K562 (cell line): ENCODE measurements around the gene KLHL30. TPM values are rescaled to one million over a fixed set of nuclear protein-coding genes. Genes with fewer than 3 reads are reported as not detected.
A peak's percentile ranks its signal among the peaks of the same experiment; 100 is the strongest.

Experiments
- ATAC-seq: fragments of 200-7000 bp; cut with Tn5 transposase; 3 replicates; pipeline ENCODE4 v1.9.1; 2020; ENCODE audit warnings: moderate library complexity
- BruUV-seq: library from RNA; stranded (reverse); fragments of 400-500 nt; replicated peaks from 2 replicates; lab custom pipeline; 2021; lab: Mats Ljungman, UMichigan
- CTCF ChIA-PET: fragments of 300-600 bp; formaldehyde crosslinking; extraction: SDS; loops from one replicate; lab custom pipeline; 2021; ENCODE audit warnings: low intra/inter-chr PET ratio; lab: Yijun Ruan, JAX
- POLR2A ChIA-PET: fragments of 300-600, 350-650 bp; sonication (Branson Sonifier 250); formaldehyde crosslinking; extraction: SDS; loops from one replicate; lab custom pipeline; 2021; ENCODE audit warnings: antibody characterized with exemption, inconsistent platforms; lab: Yijun Ruan, JAX
- DNase-seq, 4 experiments: peaks; one replicate each; pipeline versions ENCODE4 v3.0.0 to v3.0.0-alpha.2; 2011 to 2018; ENCODE audit warnings: low spot score in 3 of 4, mixed read lengths in 3 of 4; ENCODE audit errors: extremely low read depth in 1 of 4
- FAIRE-seq: peaks from 2 replicates; lab custom pipeline; 2011; peaks lifted over from hg19 to GRCh38; lab: Jason Lieb, UNC
- H2AFZ ChIP-seq: 2 replicates; pipeline ENCODE4 v1.6.0; 2011; ENCODE audit warnings: low read depth, low read length, control low read depth, inconsistent platforms
- H3K27ac ChIP-seq: fragments of 200-600 bp; 3 replicates; pipeline ENCODE4 v1.8.0; 2011; ENCODE audit warnings: low read depth, mild to moderate bottlenecking, control low read depth, inconsistent platforms, low read length, moderate library complexity, mixed read lengths; ENCODE audit errors: extremely low read depth
- H3K27me3 ChIP-seq, 2 experiments: fragments of 300-600 bp in 1 of 2; 2 replicates in 1 of 2; 3 replicates in 1 of 2; pipeline versions ENCODE4 v1.6.0 to v1.8.0; 2011; ENCODE audit warnings: inconsistent platforms in 2 of 2, low read length in 2 of 2, mild to moderate bottlenecking in 1 of 2, mixed read lengths in 1 of 2, moderate library complexity in 1 of 2; ENCODE audit not compliant: control insufficient read depth in 2 of 2, insufficient read depth in 2 of 2
- H3K36me3 ChIP-seq: fragments of 300-600 bp; 3 replicates; pipeline ENCODE4 v1.8.0; 2011; ENCODE audit warnings: mild to moderate bottlenecking, low read length, inconsistent platforms; ENCODE audit not compliant: control insufficient read depth, insufficient read depth
- H3K4me1 ChIP-seq, 2 experiments: fragments of 200-600 bp in 1 of 2; replicated peaks in 1 of 2; 2 replicates in 1 of 2; 3 replicates in 1 of 2; pipeline versions ENCODE4 v1.5.1 to v1.8.0; 2011; ENCODE audit warnings: inconsistent platforms in 2 of 2, low read length in 2 of 2, mild to moderate bottlenecking in 1 of 2, mixed read lengths in 1 of 2, moderate library complexity in 1 of 2; ENCODE audit not compliant: control insufficient read depth in 2 of 2, insufficient read depth in 2 of 2
- H3K4me2 ChIP-seq: 2 replicates; pipeline ENCODE4 v1.6.1; 2011; ENCODE audit warnings: low read length, control low read depth, inconsistent platforms, mixed read lengths; ENCODE audit not compliant: insufficient read depth
- H3K4me3 ChIP-seq: fragments of 200-600 bp; sonication (generic), shearing (Covaris generic); 2 replicates; pipeline ENCODE4 v1.5.1; 2016; ENCODE audit warnings: control low read depth, inconsistent platforms
- H3K79me2 ChIP-seq: fragments of 200-600 bp; 3 replicates; pipeline ENCODE4 v1.8.0; 2011; ENCODE audit warnings: low read length, inconsistent platforms; ENCODE audit not compliant: control insufficient read depth, insufficient read depth
- H3K9ac ChIP-seq, 2 experiments: 2 replicates each; pipeline versions ENCODE4 v1.6.0 to v1.6.1; 2011; ENCODE audit warnings: low read depth in 2 of 2, low read length in 2 of 2, control low read depth in 1 of 2, inconsistent platforms in 1 of 2, mild to moderate bottlenecking in 1 of 2, mixed read lengths in 1 of 2; ENCODE audit not compliant: insufficient read depth in 1 of 2
- H3K9me1 ChIP-seq: one replicate; pipeline ENCODE4 v1.6.0; 2011; ENCODE audit warnings: inconsistent platforms, mild to moderate bottlenecking, low read length, moderate library complexity; ENCODE audit not compliant: control insufficient read depth, insufficient read depth
- H3K9me3 ChIP-seq: replicated peaks from 2 replicates; pipeline ENCODE4 v1.5.1; 2011; ENCODE audit warnings: low read depth, low read length, inconsistent platforms; ENCODE audit not compliant: control insufficient read depth, insufficient read depth
- H4K20me1 ChIP-seq: replicated peaks from 2 replicates; pipeline ENCODE4 v1.6.1; 2011; ENCODE audit warnings: low read length, inconsistent platforms, mixed read lengths; ENCODE audit not compliant: control insufficient read depth, insufficient read depth
- ADNP ChIP-seq: fragments of 200-800 bp; sonication (Bioruptor generic); IDR thresholded peaks from 2 replicates; pipeline ENCODE4 v1.6.1; 2016; ENCODE audit warnings: missing genetic modification characterization, missing compliant biosample characterization
- BCOR ChIP-seq: fragments of 450-650 bp; IDR thresholded peaks from 2 replicates; pipeline ENCODE4 v1.6.1; 2016
- CBX3 ChIP-seq, 2 experiments: IDR thresholded peaks; 1 replicate in 1 of 2; 2 replicates in 1 of 2; pipeline ENCODE4 v1.6.1; 2012; ENCODE audit warnings: inconsistent platforms in 2 of 2, low read length in 2 of 2, borderline replicate concordance in 1 of 2, control low read depth in 1 of 2
- PHF20 ChIP-seq: fragments of 450-650 bp; IDR thresholded peaks from 2 replicates; pipeline ENCODE4 v1.6.1; 2018; ENCODE audit not compliant: partially characterized antibody
- ZBTB5 ChIP-seq: fragments of 450-650 bp; IDR thresholded peaks from 2 replicates; pipeline ENCODE4 v1.6.1; 2017; ENCODE audit warnings: antibody characterized with exemption
- ZNF212 ChIP-seq: fragments of 450-650 bp; formaldehyde crosslinking; IDR thresholded peaks from 2 replicates; pipeline ENCODE4 v1.4.0; 2020; ENCODE audit warnings: mild to moderate bottlenecking
- ZNF24 ChIP-seq: fragments of 450-650 bp; IDR thresholded peaks from 2 replicates; pipeline ENCODE4 v1.6.1; 2016
- WGBS: fragments of 100-300 bp; shearing (Covaris generic); methylation state at CpG from one replicate; pipeline ENCODE4 v1.1.6; 2016; ENCODE audit warnings: low coverage, mixed read lengths; ENCODE audit not compliant: insufficient coverage; ENCODE audit errors: missing lambda C conversion rate; 5-methylcytosine and 5-hydroxymethylcytosine counted together
- in situ Hi-C: fragments of 300-500 bp; cut with MboI; formaldehyde crosslinking; loops from 4 replicates; pipeline ENCODE4 v1.15.0; 2018; ENCODE audit warnings: inconsistent platforms, mixed read lengths
- intact Hi-C: fragments of 100-400 bp; cut with micrococcal nuclease; formaldehyde crosslinking; loops from 2 replicates; pipeline ENCODE4 v1.14.2; 2022
- polyA plus RNA-seq, 8 experiments: library from polyadenylated mRNA; depleted of rRNA in 4 of 8; stranded (reverse) in 5 of 8; unstranded in 3 of 8; fragments of >200 nt; fragmentation: Nextera tagmentation in 2 of 8; fragmentation: Illumina TruSeq in 1 of 8; extraction: Ambion mirVana in 2 of 8; extraction: Trizol in 1 of 8; gene quantifications; 2 replicates each; pipeline versions ENCODE4 v1.2.1 to v1.2.3, GENCODE V29; 2011 to 2014; ENCODE audit warnings: inconsistent platforms in 1 of 8, missing spikeins in 1 of 8
- total RNA-seq, 7 experiments: library from RNA; depleted of rRNA in 6 of 7; stranded (reverse); fragments of >200 nt in 6 of 7; fragmentation: Illumina TruSeq in 2 of 7; extraction: Trizol in 2 of 7; gene quantifications; 2 replicates each; pipeline versions ENCODE4 v1.2.1 to v1.2.3, GENCODE V29; 2011 to 2021; ENCODE audit warnings: low replicate concordance in 1 of 7

KLHL30 gene
- total and polyA plus RNA-seq, 9 of the 15 experiments (the other 6 are each of a cell fraction or from before 2014, with no cell fraction given): 0.04 TPM; not detected in 8

- ChIA-PET POLR2A (interaction anchor here (1.3 kb wide), 1 partner anchor 12 kb away, joined by 3 read pairs; no protein-coding TSS in a partner anchor), CTCF (no interaction called here)
- Histone ChIP-seq H3K36me3 (no peaks in the 10 kb centered on the region), H3K9ac (no peak overlapping the region), H3K9me3 (0 out of 2 replicates have a peak, but pooled peaks cover 2% of the 10 kb centered on the region), H3K79me2 (no peaks in the 10 kb centered on the region), H2AFZ (no peak overlapping the region), H3K4me1 (peaks cover 0 to 49% of the 10 kb centered on the region in 2 experiments; a peak in 3 of 5 replicates), H3K27ac (no peak overlapping the region), H3K27me3 (peaks cover 8 to 48% of the 10 kb centered on the region in 2 experiments; a peak in 4 of 5 replicates), H3K4me2 (no peak overlapping the region), H4K20me1 (no peaks in the 10 kb centered on the region), H3K9me1 (no peaks in the 10 kb centered on the region), H3K4me3 (no peak overlapping the region)
- intact Hi-C loops: no loop called here
- 43% methylated on average over 2 of the region's 2 CpGs for WGBS
- peak; percentile 69 for FAIRE-seq
- in situ Hi-C loops: no loop called here
- BruUV-seq: no TSS peak
- no peak for DNase-seq
- TF ChIP-seq PHF20: peak; percentile 55
- 0 out of 2 replicates have a peak, but pooled peaks have one; percentile 11 for TF ChIP-seq ZBTB5
- TF ChIP-seq ZNF212 (CRISPR knock-in tag): no peak
- no peak for TF ChIP-seq CBX3 (IDR thresholded peaks at IDR 0.05; ENCODE audit: borderline replicate concordance in 1 of 2, low read length in 2 of 2)
- peak; percentile 7; the same call in 1 of the 2 replicates for TF ChIP-seq BCOR
- peak; percentile 40; the same call in 1 of the 2 replicates for TF ChIP-seq ADNP
- TF ChIP-seq ZNF24: no peak
- ATAC-seq: no peak
Measured at GRCh38 chr2:238126338-238126737, 12.1 kb upstream of the KLHL30 start.
